Measurements from ENCODE around the gene YY1AP1.
"Not testable (repeated sequence)": the region's sequence is repeated elsewhere in the genome, so short reads cannot be mapped to it uniquely, and the experiment has no call there.

The YY1AP1 gene

DNA sequence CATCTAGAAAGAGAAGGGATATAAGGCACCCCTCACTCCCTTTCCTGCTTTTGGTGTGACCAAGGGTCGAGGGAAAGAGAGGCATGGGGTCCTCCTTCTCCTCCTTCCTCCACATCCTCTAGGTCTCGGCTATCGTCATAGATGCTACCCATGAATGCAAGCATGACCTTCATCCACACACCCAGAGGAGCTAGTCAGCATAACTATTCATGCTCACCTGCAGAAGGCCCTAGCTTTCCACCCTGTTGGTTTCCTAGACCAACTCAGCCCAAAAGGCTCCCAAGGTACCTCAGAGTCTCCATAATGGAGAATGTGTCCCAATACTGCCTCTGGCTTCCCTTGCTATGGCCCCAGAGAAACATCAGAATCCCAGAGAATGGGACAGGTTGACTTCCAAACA, 45.3 kb downstream of the YY1AP1 start:
- DNase-seq: no peak

GRCh38 chr1:155642559-155643180, 45.9 kb downstream of the YY1AP1 start:
- not testable (repeated sequence) for DNase-seq

GRCh38 chr1:155640367-155640766, 48.2 kb downstream of the YY1AP1 start:
- no peak for DNase-seq

DNA sequence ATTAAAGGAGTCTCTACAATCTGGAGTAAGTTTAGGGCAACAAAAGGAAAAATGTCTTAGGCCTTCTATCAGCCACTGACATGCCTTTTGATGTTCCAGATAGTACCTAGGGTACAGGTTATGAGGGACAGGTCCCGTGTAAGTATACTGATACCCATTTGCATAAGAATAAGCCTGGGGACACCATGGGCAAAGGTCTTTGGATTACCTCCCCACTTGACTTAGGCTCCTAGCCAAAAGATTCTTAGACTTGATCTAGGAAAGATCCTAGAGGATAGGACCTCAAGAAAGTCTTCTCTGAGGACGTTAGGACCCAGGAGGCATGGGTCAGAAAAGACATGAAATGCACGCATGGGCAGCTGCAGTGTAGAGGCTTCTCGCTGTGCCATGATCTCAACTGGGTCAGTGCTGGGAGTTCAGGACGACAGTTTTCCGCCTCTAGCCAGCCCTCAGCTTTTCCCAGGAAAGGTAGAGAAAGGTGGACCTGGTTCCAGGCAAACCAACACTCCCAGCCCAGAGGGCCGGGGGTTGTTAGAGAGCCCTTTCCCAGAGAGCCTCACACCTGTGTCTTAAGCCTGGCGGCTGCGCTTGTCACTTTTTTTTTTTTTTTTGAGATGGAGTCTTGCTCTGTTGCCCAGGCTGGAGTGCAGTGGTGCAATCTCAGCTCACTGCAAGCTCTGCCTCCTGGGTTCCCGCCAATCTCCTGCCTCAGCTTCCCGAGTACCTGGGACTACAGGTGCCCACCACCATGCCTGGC, 52.0 kb downstream of the YY1AP1 start:
- DNase-seq: no peak

DNA sequence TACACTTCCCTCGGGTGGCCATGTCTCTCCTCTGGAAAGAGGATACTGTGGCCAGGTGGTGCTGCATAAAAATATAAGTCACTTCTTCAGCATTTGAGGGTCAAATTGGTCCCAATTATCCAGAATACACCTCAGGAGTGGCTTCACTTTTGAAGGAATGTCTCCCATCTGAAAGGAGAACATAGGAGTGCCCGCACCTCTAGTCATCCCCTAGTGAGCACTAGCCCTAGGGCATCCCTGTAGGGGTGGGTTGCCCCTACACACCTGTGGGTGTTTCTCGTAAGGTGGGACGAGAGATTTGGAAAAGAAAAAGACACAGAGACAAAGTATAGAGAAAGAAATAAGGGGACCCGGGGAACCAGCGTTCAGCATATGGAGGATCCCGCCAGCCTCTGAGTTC, 62.1 kb downstream of the YY1AP1 start:
- not testable (repeated sequence) for DNase-seq

- no peak for DNase-seq
Observed at GRCh38 chr1:155623357-155623756, 65.2 kb downstream of the YY1AP1 start.

DNA sequence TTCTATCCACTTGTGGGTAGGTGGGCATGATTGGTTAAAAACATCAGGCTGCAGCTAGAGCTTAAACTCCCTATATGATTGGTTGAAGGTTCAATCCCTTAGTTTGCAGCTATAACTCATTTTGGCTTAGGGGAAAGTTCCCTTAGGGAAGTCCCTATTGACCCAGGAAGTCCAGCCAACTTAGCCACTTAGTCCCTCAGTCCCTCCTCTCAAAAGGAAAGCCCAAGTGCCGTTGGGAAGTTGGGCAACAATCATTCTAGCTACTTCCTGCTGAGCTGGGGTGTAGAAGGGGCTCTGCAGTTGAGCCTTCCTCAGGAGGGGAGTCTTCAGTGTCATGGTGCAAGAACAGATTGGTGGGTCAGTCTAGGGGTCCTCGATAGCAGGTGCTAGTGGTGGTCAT, 66.4 kb downstream of the YY1AP1 start:
- DNase-seq: no peak

DNA sequence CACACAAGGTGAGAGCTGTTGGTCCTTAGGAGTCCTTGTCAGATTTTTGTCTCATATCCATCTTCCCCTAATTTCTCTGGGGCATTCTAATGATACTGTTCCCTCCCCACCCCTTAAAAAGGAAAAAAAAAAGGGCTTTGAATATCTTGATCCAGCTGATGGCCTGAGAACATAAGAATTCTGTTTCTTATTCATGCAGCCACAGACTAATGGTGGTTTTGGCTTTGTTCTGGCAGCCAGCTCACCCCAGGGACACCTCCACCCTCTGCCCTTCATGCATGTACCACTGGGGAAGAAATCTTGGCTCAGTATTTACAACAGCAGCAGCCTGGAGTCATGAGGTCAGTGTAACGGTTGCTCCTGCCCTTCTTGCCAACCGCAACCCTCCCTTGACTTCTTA, 75.3 kb downstream of the YY1AP1 start:
- DNase-seq: not testable (repeated sequence)

DNA sequence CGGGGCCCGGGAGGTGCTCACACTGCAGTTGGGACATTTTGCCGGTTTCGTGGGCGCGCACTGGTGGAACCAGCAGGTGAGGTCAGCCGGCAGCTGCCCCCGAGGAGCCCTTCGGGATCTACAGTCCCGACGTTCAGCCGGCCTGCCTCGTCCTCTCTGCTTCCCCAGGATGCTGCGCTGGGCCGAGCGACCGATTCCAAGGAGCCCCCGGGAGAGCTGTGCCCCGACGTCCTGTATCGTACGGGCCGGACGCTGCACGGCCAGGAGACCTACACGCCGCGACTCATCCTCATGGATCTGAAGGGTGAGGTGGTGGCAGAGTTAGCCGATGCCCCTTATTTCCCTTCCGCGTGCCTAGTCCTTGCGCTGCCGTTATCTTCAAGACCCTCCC, 78.3 kb downstream of the YY1AP1 start:
- not testable (repeated sequence) for DNase-seq

DNA sequence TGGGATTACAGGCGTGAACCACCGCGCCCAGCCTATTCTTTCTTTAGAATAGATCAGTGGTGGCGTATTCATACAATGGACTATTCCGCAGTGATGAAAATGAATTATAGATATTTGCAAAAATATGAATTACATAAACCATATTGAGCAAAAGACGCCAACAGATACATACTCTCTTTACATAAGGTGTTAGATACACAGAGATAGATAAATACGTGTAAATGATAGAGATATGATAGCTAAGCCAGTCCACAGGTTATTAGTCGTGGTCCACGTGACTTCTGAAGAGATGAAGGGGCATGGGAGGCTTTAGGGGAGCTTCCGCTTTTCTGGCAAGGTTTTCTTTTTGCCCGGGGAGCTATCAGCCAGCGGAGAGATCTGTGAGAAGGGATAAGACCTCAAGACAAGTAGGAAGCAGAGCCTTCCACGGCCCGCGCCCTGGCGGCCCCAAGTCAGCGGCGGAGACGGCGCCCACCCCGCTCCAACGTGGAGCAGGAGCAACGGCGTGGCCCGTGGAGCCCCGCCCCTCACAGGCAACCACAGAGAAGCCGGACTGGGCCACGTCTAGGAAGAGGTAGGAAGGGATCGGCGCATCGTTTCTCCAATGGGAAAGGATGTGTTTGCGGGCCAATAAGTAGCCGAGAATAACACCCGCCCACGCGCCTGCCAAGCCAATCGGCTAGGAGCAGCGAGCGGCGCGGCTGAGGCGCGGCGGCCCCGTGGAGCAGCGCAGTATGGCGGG, 78.9 kb downstream of the YY1AP1 start, which contains the start of gene MSTO1:
MSTO1 (plus strand) TSS at position 704 of the 742 bp plus-strand sequence; CDS start at position 735, 31 bp downstream.
- peak; percentile 95 for DNase-seq

Measured in NCI-H2227 treated with DMSO at 0.1 percent for 48 hours (cell line).